Suprapubic skin (tissue), 4 donors: Measurements from ENCODE around the gene CEACAM6. TPM values are rescaled to one million over a fixed set of nuclear protein-coding genes. Genes with fewer than 3 reads are reported as not detected.
A peak's percentile ranks its signal among the peaks of the same experiment; 100 is the strongest.

ENCODE experiments used
- DNase-seq, 2 donors: peaks; one replicate each; pipeline ENCODE4 v3.0.0-alpha.2; 2019; ENCODE audit warnings: low spot score in 2 of 2
- H3K27ac ChIP-seq: fragments of 200-600 bp; sonication (generic); one replicate; pipeline ENCODE4 v1.5.1; 2019
- H3K27me3 ChIP-seq: fragments of 200-600 bp; sonication (generic); one replicate; pipeline ENCODE4 v1.5.1; 2019
- H3K36me3 ChIP-seq: fragments of 200-600 bp; sonication (generic); one replicate; pipeline ENCODE4 v1.5.1; 2019
- H3K4me1 ChIP-seq: fragments of 200-600 bp; sonication (generic); one replicate; pipeline ENCODE4 v1.5.1; 2019
- H3K4me3 ChIP-seq: fragments of 200-600 bp; sonication (generic); one replicate; pipeline ENCODE4 v1.5.1; 2019; ENCODE audit warnings: mild to moderate bottlenecking
- H3K9me3 ChIP-seq: fragments of 200-600 bp; sonication (generic); one replicate; pipeline ENCODE4 v1.5.1; 2019
- EP300 ChIP-seq: sonication (generic); formaldehyde crosslinking; IDR thresholded peaks from one replicate; pipeline ENCODE4 v1.6.1; 2017; ENCODE audit warnings: antibody characterized with exemption
- POLR2A ChIP-seq, 2 donors: fragments of 450-650 bp; IDR thresholded peaks; one replicate each; pipeline ENCODE4 v1.6.1; 2017; ENCODE audit warnings: antibody characterized with exemption in 2 of 2, mild to moderate bottlenecking in 2 of 2, moderate library complexity in 2 of 2
- POLR2AphosphoS5 ChIP-seq, 3 donors: sonication (generic); formaldehyde crosslinking; IDR thresholded peaks; one replicate each; pipeline ENCODE4 v1.6.1; 2017; ENCODE audit warnings: antibody characterized with exemption in 3 of 3
- WGBS: methylation state at CpG from one replicate; pipeline ENCODE4 v1.1.5; 2018; 5-methylcytosine and 5-hydroxymethylcytosine counted together
- total RNA-seq, 4 donors: library from RNA; depleted of rRNA; stranded (reverse); fragments of >200 nt; gene quantifications; one replicate each; pipeline ENCODE4 v1.1.0, GENCODE V29; 2016
- TF ChIP-seq, protein P1 (sequence below), 2 donors: fragments of 200-600 bp in 1 of 2; fragments of 450-650 bp in 1 of 2; sonication (generic) in 1 of 2; IDR thresholded peaks; one replicate each; pipeline ENCODE4 v1.5.1; 2016 to 2019; ENCODE audit warnings: antibody characterized with exemption in 2 of 2, mild to moderate bottlenecking in 1 of 2, moderate library complexity in 1 of 2

Gene CEACAM6
- total RNA-seq, 4 donors from 2014 or later: 6.0 to 26.2 (median 16.8) TPM

DNA sequence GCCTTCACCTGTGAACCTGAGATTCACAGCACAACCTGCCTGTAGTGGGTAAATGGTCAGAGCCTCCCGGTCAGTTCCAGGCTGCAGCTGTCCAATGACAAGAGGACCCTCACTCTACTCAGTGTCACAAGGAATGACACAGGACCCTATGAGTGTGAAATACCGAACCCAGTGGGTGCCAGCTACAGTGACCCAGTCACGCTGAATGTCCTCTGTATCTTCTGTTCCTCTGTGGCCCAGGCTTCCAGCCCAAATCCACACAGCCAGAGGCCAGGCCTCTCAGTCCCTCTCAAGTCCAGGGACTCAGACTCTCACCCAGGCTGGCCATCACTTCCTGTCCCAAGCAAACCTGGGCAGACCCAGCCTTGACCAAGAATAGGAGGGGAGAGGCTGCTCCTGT is 51.8 kb downstream of the CEACAM6 start:
- H3K9me3 ChIP-seq: no peaks in the 10 kb centered on the region
- H3K4me3 ChIP-seq: no peak overlapping the region
- 85% methylated on average over 2 of the region's 3 CpGs for WGBS
- H3K27ac ChIP-seq: no peak overlapping the region
- no peaks in the 10 kb centered on the region for H3K4me1 ChIP-seq
- no peaks in the 10 kb centered on the region for H3K36me3 ChIP-seq
- TF ChIP-seq, protein P1, sequence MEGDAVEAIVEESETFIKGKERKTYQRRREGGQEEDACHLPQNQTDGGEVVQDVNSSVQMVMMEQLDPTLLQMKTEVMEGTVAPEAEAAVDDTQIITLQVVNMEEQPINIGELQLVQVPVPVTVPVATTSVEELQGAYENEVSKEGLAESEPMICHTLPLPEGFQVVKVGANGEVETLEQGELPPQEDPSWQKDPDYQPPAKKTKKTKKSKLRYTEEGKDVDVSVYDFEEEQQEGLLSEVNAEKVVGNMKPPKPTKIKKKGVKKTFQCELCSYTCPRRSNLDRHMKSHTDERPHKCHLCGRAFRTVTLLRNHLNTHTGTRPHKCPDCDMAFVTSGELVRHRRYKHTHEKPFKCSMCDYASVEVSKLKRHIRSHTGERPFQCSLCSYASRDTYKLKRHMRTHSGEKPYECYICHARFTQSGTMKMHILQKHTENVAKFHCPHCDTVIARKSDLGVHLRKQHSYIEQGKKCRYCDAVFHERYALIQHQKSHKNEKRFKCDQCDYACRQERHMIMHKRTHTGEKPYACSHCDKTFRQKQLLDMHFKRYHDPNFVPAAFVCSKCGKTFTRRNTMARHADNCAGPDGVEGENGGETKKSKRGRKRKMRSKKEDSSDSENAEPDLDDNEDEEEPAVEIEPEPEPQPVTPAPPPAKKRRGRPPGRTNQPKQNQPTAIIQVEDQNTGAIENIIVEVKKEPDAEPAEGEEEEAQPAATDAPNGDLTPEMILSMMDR (IDR thresholded peaks at IDR 0.05): no peak
- no peak for TF ChIP-seq POLR2AphosphoS5 (IDR thresholded peaks at IDR 0.05)
- no peak for TF ChIP-seq EP300
- no peak for TF ChIP-seq POLR2A (IDR thresholded peaks at IDR 0.05)
- H3K27me3 ChIP-seq: peaks cover 13% of the 10 kb centered on the region
- DNase-seq: peak in 1 of 2 donors; percentile 22

DNA sequence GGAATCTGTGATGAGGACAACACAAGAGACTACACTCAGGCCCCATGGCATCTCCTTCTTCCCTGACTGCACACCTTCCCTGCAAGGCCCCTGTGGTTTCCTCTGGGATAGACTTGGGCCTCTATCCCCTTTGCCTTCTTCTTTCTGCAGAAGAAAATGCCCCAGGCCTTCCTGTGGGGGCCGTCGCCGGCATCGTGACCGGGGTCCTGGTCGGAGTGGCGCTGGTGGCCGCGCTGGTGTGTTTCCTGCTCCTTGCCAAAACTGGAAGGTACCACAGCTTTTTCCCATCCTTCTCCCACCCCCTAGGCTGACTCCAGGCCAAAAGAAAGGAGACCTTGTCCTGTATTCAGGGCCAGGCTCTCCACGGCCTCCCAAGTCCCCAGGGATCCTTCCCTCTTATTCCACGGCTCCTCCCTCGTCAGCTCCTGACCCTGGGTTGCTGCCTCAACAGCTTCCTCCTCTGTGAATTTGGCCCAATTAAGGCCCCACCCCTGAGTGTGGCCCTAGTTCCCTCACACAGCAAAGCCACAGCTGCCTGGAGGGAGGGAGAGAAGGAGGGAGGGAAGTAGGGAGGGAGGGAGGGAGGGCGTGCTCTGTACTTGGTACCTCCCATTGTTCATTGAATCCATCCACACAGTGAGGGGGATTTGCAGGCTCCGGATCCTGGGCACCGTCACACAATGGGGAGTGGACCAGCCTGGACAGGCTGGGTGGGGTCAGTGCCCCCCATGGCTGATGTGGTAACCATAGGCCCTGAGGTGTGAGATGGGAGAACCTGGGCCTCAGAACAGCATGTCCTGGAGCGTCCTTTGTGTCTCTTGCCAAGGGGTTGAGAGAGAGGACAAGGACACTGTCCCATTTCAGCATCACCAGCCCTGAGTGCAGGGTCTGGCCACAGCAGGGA is 53.6 kb downstream of the CEACAM6 start:
- peak; percentile 47 to 48 for DNase-seq
- Histone ChIP-seq H3K4me1 (no peaks in the 10 kb centered on the region), H3K27me3 (peaks cover 13% of the 10 kb centered on the region), H3K27ac (no peak overlapping the region), H3K4me3 (no peak overlapping the region), H3K36me3 (no peaks in the 10 kb centered on the region), H3K9me3 (no peaks in the 10 kb centered on the region)
- no peak for TF ChIP-seq EP300
- 67% methylated on average over 16 of the region's 16 CpGs for WGBS

DNA sequence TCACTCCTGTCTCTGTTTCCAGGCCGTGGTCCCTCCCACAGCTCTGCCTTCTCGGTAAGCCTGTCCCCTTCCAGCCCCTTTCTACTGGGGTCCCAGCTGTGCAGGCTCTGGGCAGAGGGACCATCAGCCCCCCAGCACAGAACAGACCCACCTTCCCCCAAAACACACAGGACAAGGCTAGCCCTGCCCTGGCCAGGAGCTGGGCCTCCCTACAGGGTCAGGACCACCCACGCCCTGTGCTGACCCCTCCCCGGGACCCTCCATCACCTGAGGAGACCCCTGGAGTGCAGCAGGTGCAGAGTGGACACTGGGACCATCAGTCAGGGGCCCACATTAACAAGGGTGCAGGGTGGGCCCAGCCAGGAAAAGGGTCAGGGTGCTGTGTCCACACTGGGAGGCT is 55.0 kb downstream of the CEACAM6 start:
- TF ChIP-seq, protein P1 (IDR thresholded peaks at IDR 0.05): no peak
- no peak for TF ChIP-seq EP300
- H3K9me3 ChIP-seq: no peaks in the 10 kb centered on the region
- WGBS: 70% methylated on average over 2 of the region's 4 CpGs
- peaks cover 13% of the 10 kb centered on the region for H3K27me3 ChIP-seq
- DNase-seq: no peak
- no peak overlapping the region for H3K27ac ChIP-seq
- H3K36me3 ChIP-seq: no peaks in the 10 kb centered on the region
- H3K4me3 ChIP-seq: no peak overlapping the region
- H3K4me1 ChIP-seq: no peaks in the 10 kb centered on the region

DNA sequence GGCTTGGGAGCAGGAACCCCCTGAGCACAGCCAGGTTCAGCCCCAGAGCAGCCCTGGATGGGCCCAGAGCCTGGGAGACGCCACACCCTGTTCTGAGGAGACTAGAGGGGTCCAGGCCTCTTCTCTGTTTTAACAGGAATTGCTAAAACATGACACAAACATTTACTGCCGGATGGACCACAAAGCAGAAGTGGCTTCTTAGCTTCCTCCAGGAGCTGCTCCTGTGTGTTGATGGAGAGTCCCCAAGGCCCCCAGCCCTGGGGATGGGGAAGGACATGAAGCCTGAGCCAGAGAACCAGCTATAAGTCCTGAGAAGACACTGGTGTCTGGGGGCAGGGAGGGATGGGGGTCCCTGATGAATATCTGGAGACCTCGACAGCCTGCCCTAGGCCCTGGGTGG is 55.7 kb downstream of the CEACAM6 start:
- no peak overlapping the region for H3K4me3 ChIP-seq
- no peak for DNase-seq
- no peaks in the 10 kb centered on the region for H3K4me1 ChIP-seq
- no peaks in the 10 kb centered on the region for H3K9me3 ChIP-seq
- H3K27me3 ChIP-seq: peaks cover 13% of the 10 kb centered on the region
- no peaks in the 10 kb centered on the region for H3K36me3 ChIP-seq
- 49% methylated on average over 3 of the region's 3 CpGs for WGBS
- no peak for TF ChIP-seq POLR2A (IDR thresholded peaks at IDR 0.05)
- TF ChIP-seq, protein P1 (IDR thresholded peaks at IDR 0.05): no peak
- no peak for TF ChIP-seq EP300
- TF ChIP-seq POLR2AphosphoS5 (IDR thresholded peaks at IDR 0.05): no peak
- no peak overlapping the region for H3K27ac ChIP-seq

DNA sequence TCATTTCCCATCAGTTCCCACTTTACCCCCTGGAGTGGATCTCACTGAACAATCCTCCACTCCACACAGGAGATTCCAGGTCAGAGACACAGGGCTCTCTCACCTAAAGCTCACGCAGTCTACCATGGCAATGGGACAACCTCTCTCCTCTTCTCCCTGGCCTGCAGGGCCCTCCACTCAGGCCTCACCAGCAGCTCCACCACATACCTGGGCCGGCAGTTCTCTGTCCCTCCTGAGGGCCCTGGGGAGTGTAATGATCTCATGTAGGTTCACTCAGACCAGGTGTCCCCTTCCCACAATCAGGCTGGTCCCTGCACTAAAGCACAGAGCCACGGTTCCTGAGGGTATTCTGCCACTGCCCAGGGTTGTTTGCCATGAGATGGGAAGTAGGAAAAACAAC is 56.7 kb downstream of the CEACAM6 start:
- Histone ChIP-seq H3K36me3 (no peaks in the 10 kb centered on the region), H3K27me3 (peaks cover 13% of the 10 kb centered on the region), H3K4me1 (no peaks in the 10 kb centered on the region), H3K4me3 (no peak overlapping the region), H3K9me3 (no peaks in the 10 kb centered on the region), H3K27ac (no peak overlapping the region)
- no peak for DNase-seq
- WGBS: 67% methylated on average over 3 of the region's 3 CpGs
- TF ChIP-seq POLR2A (IDR thresholded peaks at IDR 0.05): no peak
- TF ChIP-seq POLR2AphosphoS5 (IDR thresholded peaks at IDR 0.05): no peak
- TF ChIP-seq, protein P1 (IDR thresholded peaks at IDR 0.05): no peak
- no peak for TF ChIP-seq EP300
